ENCODE data around the gene DLG1. TPM values are rescaled to one million over a fixed set of nuclear protein-coding genes. Genes with fewer than 3 reads are reported as not detected.

The DLG1 gene
- total RNA-seq, 1 experiment from 2014 or later = 107 TPM

GRCh38 chr3:197014942-197015575, 283.4 kb downstream of the DLG1 start:
- H3K4me3 ChIP-seq (ENCODE audit: low read depth, low read length, poor library complexity, severe bottlenecking) = no peak overlapping the region
- H3K4me1 ChIP-seq (ENCODE audit: insufficient read depth, low read length, poor library complexity, severe bottlenecking) = no peaks in the 10 kb centered on the region
- no peak for TF ChIP-seq EZH2 (IDR thresholded peaks at IDR 0.05; ENCODE audit: borderline replicate concordance, low read depth, low read length, poor library complexity, severe bottlenecking)
- no peak for TF ChIP-seq CTCF (conservative IDR thresholded peaks at IDR 0.05; ENCODE audit: low read depth, low read length)
- no peaks in the 10 kb centered on the region for H3K27me3 ChIP-seq (replicated peaks; ENCODE audit: insufficient read depth, low read depth, low read length, poor library complexity)
- CTCF ChIA-PET = no interaction called here
- no peaks in the 10 kb centered on the region for H3K9me3 ChIP-seq (ENCODE audit: low read depth, low read length, poor library complexity, severe bottlenecking)
- no peak for DNase-seq (ENCODE audit: low spot score)
- POLR2A ChIA-PET (ENCODE audit: low non-redundant PET) = no interaction called here
- BruUV-seq (replicated peaks) = no TSS peak
- H3K27ac ChIP-seq (ENCODE audit: low read depth, low read length, poor library complexity, severe bottlenecking) = no peak overlapping the region
- intact Hi-C loops (cut with micrococcal nuclease; ENCODE audit: unreplicated experiment) = no loop called here
- H3K36me3 ChIP-seq (ENCODE audit: insufficient read depth, low read length, poor library complexity, severe bottlenecking) = no peaks in the 10 kb centered on the region

- no peaks in the 10 kb centered on the region for H3K4me1 ChIP-seq (ENCODE audit: insufficient read depth, low read length, poor library complexity, severe bottlenecking)
- H3K27me3 ChIP-seq (replicated peaks; ENCODE audit: insufficient read depth, low read depth, low read length, poor library complexity) = no peaks in the 10 kb centered on the region
- no TSS peak for BruUV-seq (replicated peaks)
- H3K27ac ChIP-seq (ENCODE audit: low read depth, low read length, poor library complexity, severe bottlenecking) = no peak overlapping the region
- DNase-seq (ENCODE audit: low spot score) = no peak
- H3K9me3 ChIP-seq (ENCODE audit: low read depth, low read length, poor library complexity, severe bottlenecking) = no peaks in the 10 kb centered on the region
- CTCF ChIA-PET = no interaction called here
- H3K4me3 ChIP-seq (ENCODE audit: low read depth, low read length, poor library complexity, severe bottlenecking) = no peak overlapping the region
- intact Hi-C loops (cut with micrococcal nuclease; ENCODE audit: unreplicated experiment) = no loop called here
- POLR2A ChIA-PET (ENCODE audit: low non-redundant PET) = no interaction called here
- TF ChIP-seq EZH2 (IDR thresholded peaks at IDR 0.05; ENCODE audit: borderline replicate concordance, low read depth, low read length, poor library complexity, severe bottlenecking) (no peak), CTCF (conservative IDR thresholded peaks at IDR 0.05; ENCODE audit: low read depth, low read length) (no peak)
- H3K36me3 ChIP-seq (ENCODE audit: insufficient read depth, low read length, poor library complexity, severe bottlenecking) = no peaks in the 10 kb centered on the region
Measured at GRCh38 chr3:197014024-197014423, 284.4 kb downstream of the DLG1 start.

GRCh38 chr3:197012540-197012883, 285.9 kb downstream of the DLG1 start:
- H3K36me3 ChIP-seq (ENCODE audit: insufficient read depth, low read length, poor library complexity, severe bottlenecking) = no peaks in the 10 kb centered on the region
- TF ChIP-seq EZH2 (IDR thresholded peaks at IDR 0.05; ENCODE audit: borderline replicate concordance, low read depth, low read length, poor library complexity, severe bottlenecking) (no peak), CTCF (conservative IDR thresholded peaks at IDR 0.05; ENCODE audit: low read depth, low read length) (no peak)
- H3K4me3 ChIP-seq (ENCODE audit: low read depth, low read length, poor library complexity, severe bottlenecking) = no peak overlapping the region
- no peaks in the 10 kb centered on the region for H3K4me1 ChIP-seq (ENCODE audit: insufficient read depth, low read length, poor library complexity, severe bottlenecking)
- intact Hi-C loops (cut with micrococcal nuclease; ENCODE audit: unreplicated experiment) = no loop called here
- DNase-seq (ENCODE audit: low spot score) = no peak
- no peak overlapping the region for H3K27ac ChIP-seq (ENCODE audit: low read depth, low read length, poor library complexity, severe bottlenecking)
- CTCF ChIA-PET = no interaction called here
- H3K27me3 ChIP-seq (replicated peaks; ENCODE audit: insufficient read depth, low read depth, low read length, poor library complexity) = no peaks in the 10 kb centered on the region
- no TSS peak for BruUV-seq (replicated peaks)
- H3K9me3 ChIP-seq (ENCODE audit: low read depth, low read length, poor library complexity, severe bottlenecking) = no peaks in the 10 kb centered on the region
- POLR2A ChIA-PET (ENCODE audit: low non-redundant PET) = no interaction called here
